Fibroblast of peridontal ligament (primary cell): ENCODE measurements around the gene APOA4.
A peak's percentile ranks its signal among the peaks of the same experiment; 100 is the strongest.

Experiments
- DNase-seq: peaks from one replicate; pipeline ENCODE4 v3.0.0-alpha.2; 2010; ENCODE audit errors: extremely low read depth

APOA4 gene

GRCh38 chr11:116823031-116823843 is at the start of gene APOA4:
Gene APOA4, minus strand, starts transcription at chr11:116823304. Its CDS starts 113 bp downstream, at chr11:116823191.
- no peak for DNase-seq

GRCh38 chr11:116871248-116871647 is 48.1 kb upstream of the APOA4 start:
- peak; percentile 73 for DNase-seq

- no peak for DNase-seq
These were observed 47.0 kb upstream of the APOA4 start for GRCh38 chr11:116870054-116870453.

- no peak for DNase-seq
These were observed 46.5 kb upstream of the APOA4 start for GRCh38 chr11:116869610-116870009.

- no peak for DNase-seq
These were observed 45.0 kb upstream of the APOA4 start for GRCh38 chr11:116868066-116868465.

- no peak for DNase-seq
These were observed 44.5 kb upstream of the APOA4 start for GRCh38 chr11:116867619-116868018.

- DNase-seq: peak; percentile 67
These were observed 43.8 kb upstream of the APOA4 start for GRCh38 chr11:116866804-116867455.

- peak; percentile 75 for DNase-seq
These were observed 42.6 kb upstream of the APOA4 start for GRCh38 chr11:116865696-116866095.

- no peak for DNase-seq
These were observed 41.4 kb upstream of the APOA4 start for GRCh38 chr11:116864531-116864930.

- no peak for DNase-seq
These were observed 39.8 kb upstream of the APOA4 start for GRCh38 chr11:116862951-116863350.

- no peak for DNase-seq
These were observed 39.1 kb upstream of the APOA4 start for GRCh38 chr11:116862185-116862584.

GRCh38 chr11:116861539-116861938 is 38.4 kb upstream of the APOA4 start:
- peak; percentile 50 for DNase-seq

GRCh38 chr11:116860303-116860702 is 37.2 kb upstream of the APOA4 start:
- DNase-seq: no peak

- no peak for DNase-seq
These were observed 36.1 kb upstream of the APOA4 start for GRCh38 chr11:116859175-116859574.

GRCh38 chr11:116857936-116858335 is 34.8 kb upstream of the APOA4 start:
- DNase-seq: no peak

- peak; percentile 42 for DNase-seq
These were observed 34.2 kb upstream of the APOA4 start for GRCh38 chr11:116857316-116857715.

GRCh38 chr11:116856423-116856822 is 33.3 kb upstream of the APOA4 start:
- no peak for DNase-seq

GRCh38 chr11:116855413-116855812 is 32.3 kb upstream of the APOA4 start:
- no peak for DNase-seq

- peak; percentile 82 for DNase-seq
These were observed 30.5 kb upstream of the APOA4 start for GRCh38 chr11:116853461-116854073.

- DNase-seq: peak; percentile 35
These were observed 29.3 kb upstream of the APOA4 start for GRCh38 chr11:116852261-116853031.

GRCh38 chr11:116851626-116852025 is 28.5 kb upstream of the APOA4 start:
- DNase-seq: no peak

- DNase-seq: no peak
These were observed 26.4 kb upstream of the APOA4 start for GRCh38 chr11:116849486-116849885.
